AG09309 (cell line): Measurements from ENCODE around the gene MMP25.

Source experiments
- DNase-seq: peaks from one replicate; pipeline ENCODE4 v3.0.0-alpha.2; 2010; ENCODE audit warnings: low read depth
- H3K4me3 ChIP-seq: 2 replicates; pipeline ENCODE4 v1.5.1; 2011; ENCODE audit warnings: mild to moderate bottlenecking, low read depth, low read length, moderate library complexity; ENCODE audit not compliant: control insufficient read depth
- CTCF ChIP-seq: IDR thresholded peaks from 2 replicates; pipeline ENCODE4 v1.5.1; 2011; ENCODE audit warnings: mild to moderate bottlenecking, low read depth, low read length, inconsistent platforms; ENCODE audit not compliant: insufficient read depth, control insufficient read depth; ENCODE audit errors: missing control alignments

The MMP25 gene

DNA sequence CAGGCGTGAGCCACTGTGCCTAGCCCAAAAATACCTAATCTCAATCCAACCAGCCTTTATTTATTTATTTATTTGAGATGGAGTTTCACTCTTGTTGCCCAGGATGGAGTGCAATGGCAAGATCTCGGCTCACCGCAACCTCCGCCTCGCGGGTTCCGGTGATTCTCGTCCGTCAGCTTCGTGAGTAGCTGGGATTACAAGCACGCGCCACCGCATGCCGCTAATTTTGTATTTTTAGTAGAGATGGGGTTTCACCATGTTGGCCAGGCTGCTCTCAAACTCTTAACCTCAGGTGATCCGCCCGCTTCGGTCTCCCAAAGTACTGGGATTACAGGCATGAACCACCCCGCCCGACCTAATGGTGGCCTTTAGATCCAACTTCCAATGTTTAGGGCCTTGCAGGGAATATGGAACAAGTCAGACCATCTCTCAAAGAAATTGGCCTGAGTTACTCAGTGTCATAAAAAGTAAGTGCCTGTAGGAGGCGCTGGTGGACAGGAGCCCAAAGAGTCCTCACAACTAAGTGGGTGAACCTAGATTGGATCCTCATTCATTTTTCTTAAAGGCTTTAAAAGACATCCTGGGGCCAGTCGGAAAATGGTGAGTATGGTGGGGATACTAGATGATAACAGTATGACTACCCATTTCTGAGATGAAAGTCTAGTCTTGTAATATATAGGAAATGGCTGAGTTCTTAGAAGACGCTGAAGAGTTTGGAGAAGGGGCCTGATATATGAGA is 48.1 kb downstream of the MMP25 start:
- DNase-seq: no peak
- no peak overlapping the region for H3K4me3 ChIP-seq
- peak; percentile 47 for TF ChIP-seq CTCF

GRCh38 chr16:3095869-3096268 is 49.5 kb downstream of the MMP25 start:
- DNase-seq: no peak
- H3K4me3 ChIP-seq: no peak overlapping the region
- TF ChIP-seq CTCF: peak; percentile 14

DNA sequence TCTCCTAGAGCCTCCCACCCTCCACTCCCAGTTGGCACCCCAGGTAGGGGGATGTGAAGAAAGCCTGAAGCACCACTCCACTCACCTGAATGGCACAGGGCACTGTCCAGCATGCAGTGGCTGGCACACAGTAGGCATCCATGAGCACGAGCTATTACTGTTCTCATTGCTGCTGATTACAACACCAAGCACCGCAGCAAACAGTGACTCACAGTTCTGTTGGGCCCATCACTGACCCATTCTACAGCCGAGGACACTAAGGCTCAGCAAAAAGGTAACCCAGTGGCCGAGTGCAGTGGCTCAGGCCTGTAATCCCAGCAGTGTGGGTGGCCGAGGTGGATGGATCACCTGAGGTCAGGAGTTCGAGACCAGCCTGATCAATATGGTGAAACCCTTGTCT is 50.0 kb downstream of the MMP25 start:
- H3K4me3 ChIP-seq: no peak overlapping the region
- no peak for DNase-seq
- TF ChIP-seq CTCF: no peak

DNA sequence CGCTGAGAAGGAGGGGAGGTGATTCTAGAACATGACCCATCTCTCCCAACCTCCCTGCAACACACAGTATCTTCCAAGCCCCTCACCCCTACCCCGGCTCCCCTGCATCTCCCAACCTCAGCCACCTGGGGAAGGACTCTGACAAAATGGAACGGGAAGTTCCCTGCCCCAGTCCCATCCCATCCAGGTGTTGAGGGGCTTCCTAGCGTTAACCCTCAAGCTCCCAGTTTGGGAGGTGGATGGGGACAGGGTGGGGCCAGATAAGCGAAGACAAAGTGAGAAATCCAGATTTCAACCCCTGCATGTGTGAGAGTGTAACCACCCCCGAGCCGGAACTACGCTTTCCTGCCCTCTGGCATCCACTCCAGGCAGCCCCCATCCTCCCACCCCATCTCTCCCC is 50.9 kb downstream of the MMP25 start:
- TF ChIP-seq CTCF: no peak

DNA sequence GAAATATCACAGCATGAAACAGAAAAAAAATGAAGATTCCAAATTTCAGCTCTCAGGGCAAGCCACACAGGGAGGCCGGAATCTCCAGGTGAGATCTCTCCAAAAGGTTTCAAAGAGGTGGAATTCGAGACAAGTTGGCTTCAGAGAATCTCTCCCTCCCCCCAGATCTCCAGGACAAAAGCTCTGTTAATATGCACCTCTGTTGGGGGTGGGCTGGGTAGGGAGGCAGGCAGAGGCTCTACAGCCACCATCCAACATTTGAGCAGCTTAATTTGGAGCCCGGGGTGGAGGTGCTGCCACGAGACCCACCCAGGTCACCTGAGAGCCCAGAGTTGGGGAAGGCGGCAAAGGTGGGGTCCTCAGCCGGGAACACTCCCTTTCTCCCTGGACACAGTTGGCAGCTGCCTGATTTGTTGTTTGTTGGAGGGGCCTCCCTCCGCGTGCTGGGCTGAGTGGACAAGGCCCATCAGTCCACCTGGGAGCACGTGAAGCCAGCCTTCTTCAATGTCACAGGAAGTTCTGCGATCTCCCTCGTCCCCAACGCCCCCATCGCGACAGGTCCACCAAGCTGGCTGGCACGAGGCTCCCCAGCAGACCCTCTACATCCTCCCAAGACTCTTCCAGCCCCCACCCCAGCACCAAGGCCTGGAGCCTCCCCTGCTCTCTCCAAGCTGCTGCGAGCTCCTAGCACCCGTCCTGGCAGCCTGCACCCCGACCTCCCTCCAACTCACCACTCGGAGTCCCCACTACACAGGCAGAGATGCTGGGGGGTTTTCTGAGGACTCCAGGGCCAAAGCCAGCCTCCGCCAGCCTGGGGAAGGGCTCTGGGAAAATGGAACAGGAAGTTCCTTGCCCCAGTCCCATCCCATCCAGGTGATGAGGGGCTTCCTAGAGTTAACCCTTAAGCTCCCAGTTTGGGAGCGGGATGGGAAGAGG is 52.4 kb downstream of the MMP25 start, which contains the start of gene ZSCAN10:
Gene ZSCAN10 (minus strand): TSS at position 836 of the 936 bp plus-strand sequence. CDS start 6,357 bp downstream, outside the sequence.
- TF ChIP-seq CTCF: no peak
- no peak within 1 kb of the TSS; the same call in 1 of the 2 replicates for H3K4me3 ChIP-seq
- no peak for DNase-seq

More for the DNA sequence above, 50.9 kb downstream of the MMP25 start:
- no peak overlapping the region for H3K4me3 ChIP-seq
- DNase-seq: no peak

DNA sequence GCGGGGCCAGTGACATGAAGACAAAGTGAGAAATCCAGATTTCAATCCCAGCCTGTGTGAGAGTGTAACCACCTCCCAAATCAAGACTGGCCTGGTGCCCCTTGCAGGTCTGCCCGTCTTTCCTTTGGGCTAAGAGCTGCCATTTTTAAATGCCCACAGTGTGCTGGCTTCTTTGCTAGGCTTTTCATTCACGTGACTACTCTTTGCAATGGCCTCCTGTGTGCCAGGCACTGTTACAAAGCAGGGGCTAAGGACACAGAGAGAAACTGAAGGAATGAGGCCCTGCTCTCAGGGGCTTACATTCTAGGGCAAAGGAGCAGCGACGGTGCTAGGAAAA is 53.0 kb downstream of the MMP25 start:
- DNase-seq: no peak
- TF ChIP-seq CTCF: no peak
- no peak overlapping the region for H3K4me3 ChIP-seq
